Activated T-cell treated with anti-CD3 and anti-CD28 coated beads, Interleukin-2, amount 50 U/mL, for 4 hours (primary cell): ENCODE measurements around the gene SEMA3D. TPM values are rescaled to one million over a fixed set of nuclear protein-coding genes. Genes with fewer than 3 reads are reported as not detected.
A peak's percentile ranks its signal among the peaks of the same experiment; 100 is the strongest.

Experiments used
- ATAC-seq, 2 donors: fragments of 200-7000 bp; cut with Tn5 transposase; one replicate each; pipeline ENCODE4 v1.10.0; 2021
- DNase-seq: peaks from one replicate; pipeline ENCODE4 v3.0.0-alpha.2; 2020
- H3K27me3 Mint-ChIP-seq: one replicate; pipeline ENCODE4 v1.8.0; 2021; ENCODE audit warnings: low read depth, mixed read lengths
- H3K36me3 Mint-ChIP-seq: one replicate; pipeline ENCODE4 v1.8.0; 2022; ENCODE audit warnings: mixed read lengths; ENCODE audit not compliant: insufficient read depth
- H3K4me1 Mint-ChIP-seq: one replicate; pipeline ENCODE4 v1.8.0; 2021; ENCODE audit warnings: low read depth, mixed read lengths
- H3K4me3 Mint-ChIP-seq: one replicate; pipeline ENCODE4 v1.8.0; 2021; ENCODE audit warnings: mild to moderate bottlenecking, moderate library complexity, mixed read lengths
- H3K9me3 Mint-ChIP-seq: one replicate; pipeline ENCODE4 v1.8.0; 2021; ENCODE audit warnings: mixed read lengths
- total RNA-seq, 3 donors: library from RNA; stranded (reverse); gene quantifications; one replicate each; pipeline ENCODE4 v1.2.1, GENCODE V29; 2021

The SEMA3D gene
- total RNA-seq, 3 donors from 2014 or later, result 0.08 to 0.13 TPM; not detected in 1

GRCh38 chr7:85167636-85168035 is 19.2 kb downstream of the SEMA3D start:
- Mint-ChIP-seq H3K36me3 (no peaks in the 10 kb centered on the region), H3K4me1 (no peaks in the 10 kb centered on the region), H3K27me3 (no peaks in the 10 kb centered on the region), H3K4me3 (no peak overlapping the region), H3K9me3 (peaks cover 1% of the 10 kb centered on the region)
- DNase-seq (no peak), ATAC-seq (no peak)

GRCh38 chr7:85165263-85165662 is 21.6 kb downstream of the SEMA3D start:
- no peaks in the 10 kb centered on the region for H3K36me3 Mint-ChIP-seq
- no peaks in the 10 kb centered on the region for H3K4me1 Mint-ChIP-seq
- no peaks in the 10 kb centered on the region for H3K27me3 Mint-ChIP-seq
- ATAC-seq (no peak), DNase-seq (no peak)
- H3K9me3 Mint-ChIP-seq, result peaks cover 9% of the 10 kb centered on the region
- H3K4me3 Mint-ChIP-seq, result no peak overlapping the region

GRCh38 chr7:85164376-85164775 is 22.5 kb downstream of the SEMA3D start:
- no peaks in the 10 kb centered on the region for H3K27me3 Mint-ChIP-seq

GRCh38 chr7:85162721-85163120 is 24.1 kb downstream of the SEMA3D start:
- no peak overlapping the region for H3K4me3 Mint-ChIP-seq
- peaks cover 24% of the 10 kb centered on the region for H3K9me3 Mint-ChIP-seq
- no peak for DNase-seq
- H3K36me3 Mint-ChIP-seq, result no peaks in the 10 kb centered on the region
- no peak for ATAC-seq
- no peaks in the 10 kb centered on the region for H3K27me3 Mint-ChIP-seq
- H3K4me1 Mint-ChIP-seq, result no peaks in the 10 kb centered on the region

More at GRCh38 chr7:85164376-85164775, 22.5 kb downstream of the SEMA3D start:
- DNase-seq, result no peak
- Mint-ChIP-seq H3K4me1 (no peaks in the 10 kb centered on the region), H3K4me3 (no peak overlapping the region), H3K9me3 (peaks cover 12% of the 10 kb centered on the region), H3K36me3 (no peaks in the 10 kb centered on the region)
- ATAC-seq, result no peak

- DNase-seq (no peak), ATAC-seq (peak; percentile 18 to 34)
- H3K36me3 Mint-ChIP-seq, result no peaks in the 10 kb centered on the region
- no peak overlapping the region for H3K4me3 Mint-ChIP-seq
- H3K9me3 Mint-ChIP-seq, result peaks cover 24% of the 10 kb centered on the region
- H3K27me3 Mint-ChIP-seq, result no peaks in the 10 kb centered on the region
- no peaks in the 10 kb centered on the region for H3K4me1 Mint-ChIP-seq
These were observed 26.6 kb downstream of the SEMA3D start for GRCh38 chr7:85160223-85160622.

- no peak for ATAC-seq
- H3K36me3 Mint-ChIP-seq, result no peaks in the 10 kb centered on the region
- no peaks in the 10 kb centered on the region for H3K4me1 Mint-ChIP-seq
- no peak for DNase-seq
- no peaks in the 10 kb centered on the region for H3K27me3 Mint-ChIP-seq
- H3K4me3 Mint-ChIP-seq, result no peak overlapping the region
- H3K9me3 Mint-ChIP-seq, result peaks cover 24% of the 10 kb centered on the region
These were observed 27.9 kb downstream of the SEMA3D start for GRCh38 chr7:85159003-85159402.

- no peak for ATAC-seq
These were observed 30.1 kb downstream of the SEMA3D start for GRCh38 chr7:85156661-85157208.

GRCh38 chr7:85154282-85154937 is 32.4 kb downstream of the SEMA3D start:
- Mint-ChIP-seq H3K9me3 (peaks cover 12% of the 10 kb centered on the region), H3K27me3 (no peaks in the 10 kb centered on the region), H3K4me3 (no peak overlapping the region), H3K4me1 (no peaks in the 10 kb centered on the region), H3K36me3 (no peaks in the 10 kb centered on the region)
- DNase-seq (no peak), ATAC-seq (no peak)

More at GRCh38 chr7:85156661-85157208, 30.1 kb downstream of the SEMA3D start:
- Mint-ChIP-seq H3K4me3 (no peak overlapping the region), H3K4me1 (no peaks in the 10 kb centered on the region), H3K27me3 (no peaks in the 10 kb centered on the region), H3K9me3 (peaks cover 20% of the 10 kb centered on the region), H3K36me3 (no peaks in the 10 kb centered on the region)
- no peak for DNase-seq

- H3K36me3 Mint-ChIP-seq, result no peaks in the 10 kb centered on the region
- ATAC-seq, result no peak
- H3K4me1 Mint-ChIP-seq, result no peaks in the 10 kb centered on the region
- no peak for DNase-seq
- H3K9me3 Mint-ChIP-seq, result peaks cover 5% of the 10 kb centered on the region
- no peaks in the 10 kb centered on the region for H3K27me3 Mint-ChIP-seq
- no peak overlapping the region for H3K4me3 Mint-ChIP-seq
These were observed 33.1 kb downstream of the SEMA3D start for GRCh38 chr7:85153715-85154114.

GRCh38 chr7:85150624-85151023 is 36.2 kb downstream of the SEMA3D start:
- Mint-ChIP-seq H3K4me3 (no peak overlapping the region), H3K9me3 (no peaks in the 10 kb centered on the region), H3K36me3 (no peaks in the 10 kb centered on the region), H3K4me1 (no peaks in the 10 kb centered on the region), H3K27me3 (no peaks in the 10 kb centered on the region)
- ATAC-seq (no peak), DNase-seq (no peak)

GRCh38 chr7:85144771-85145170 is 42.1 kb downstream of the SEMA3D start:
- no peaks in the 10 kb centered on the region for H3K9me3 Mint-ChIP-seq
- H3K36me3 Mint-ChIP-seq, result no peaks in the 10 kb centered on the region
- H3K4me1 Mint-ChIP-seq, result no peaks in the 10 kb centered on the region
- H3K27me3 Mint-ChIP-seq, result no peaks in the 10 kb centered on the region
- ATAC-seq (no peak), DNase-seq (no peak)
- no peak overlapping the region for H3K4me3 Mint-ChIP-seq

- no peak overlapping the region for H3K4me3 Mint-ChIP-seq
- peaks cover 4% of the 10 kb centered on the region for H3K9me3 Mint-ChIP-seq
- H3K4me1 Mint-ChIP-seq, result no peaks in the 10 kb centered on the region
- H3K27me3 Mint-ChIP-seq, result no peaks in the 10 kb centered on the region
- DNase-seq (no peak), ATAC-seq (no peak)
- H3K36me3 Mint-ChIP-seq, result no peaks in the 10 kb centered on the region
These were observed 50.9 kb downstream of the SEMA3D start for GRCh38 chr7:85135977-85136376.

- ATAC-seq (no peak), DNase-seq (no peak)
- H3K27me3 Mint-ChIP-seq, result no peaks in the 10 kb centered on the region
- no peaks in the 10 kb centered on the region for H3K4me1 Mint-ChIP-seq
- H3K4me3 Mint-ChIP-seq, result no peak overlapping the region
- H3K9me3 Mint-ChIP-seq, result peaks cover under 1% of the 10 kb centered on the region
- no peaks in the 10 kb centered on the region for H3K36me3 Mint-ChIP-seq
These were observed 53.3 kb downstream of the SEMA3D start for GRCh38 chr7:85133560-85133959.

- Mint-ChIP-seq H3K27me3 (no peaks in the 10 kb centered on the region), H3K9me3 (no peaks in the 10 kb centered on the region), H3K4me1 (no peaks in the 10 kb centered on the region), H3K36me3 (no peaks in the 10 kb centered on the region), H3K4me3 (no peak overlapping the region)
- ATAC-seq, result no peak
- no peak for DNase-seq
These were observed 53.9 kb downstream of the SEMA3D start for GRCh38 chr7:85133006-85133405.

- H3K4me3 Mint-ChIP-seq, result no peak overlapping the region
- H3K27me3 Mint-ChIP-seq, result no peaks in the 10 kb centered on the region
- ATAC-seq (no peak), DNase-seq (no peak)
- no peaks in the 10 kb centered on the region for H3K9me3 Mint-ChIP-seq
- H3K36me3 Mint-ChIP-seq, result no peaks in the 10 kb centered on the region
- H3K4me1 Mint-ChIP-seq, result no peaks in the 10 kb centered on the region
These were observed 56.2 kb downstream of the SEMA3D start for GRCh38 chr7:85130702-85131101.
